ENCODE data around the gene STRIP1. TPM values are rescaled to one million over a fixed set of nuclear protein-coding genes. Genes with fewer than 3 reads are reported as not detected.
A peak's percentile ranks its signal among the peaks of the same experiment; 100 is the strongest.

STRIP1 gene
- polyA plus RNA-seq, 4 donors = 15.1 to 31.3 (median 18.3) TPM

- no peak for FAIRE-seq
- Histone ChIP-seq H3K36me3 (ENCODE audit: control insufficient read depth in 3 of 3, insufficient read depth in 2 of 3, low read depth in 1 of 3, low read length in 3 of 3) (peaks cover 3 to 14% (median 9%) of the 10 kb centered on the region in 3 donors), H3K27ac (ENCODE audit: low read depth in 1 of 3, low read length in 2 of 3) (no peak overlapping the region), H3K27me3 (ENCODE audit: control insufficient read depth in 3 of 3, insufficient read depth in 3 of 3, low read length in 3 of 3) (no peaks in the 10 kb centered on the region), H3K4me3 (ENCODE audit: low read depth in 1 of 3, low read length in 3 of 3) (no peak overlapping the region), H3K9me3 (ENCODE audit: control insufficient read depth in 2 of 2, insufficient read depth in 1 of 2, low read depth in 1 of 2, low read length in 1 of 2) (no peaks in the 10 kb centered on the region), H3K4me1 (ENCODE audit: control insufficient read depth in 3 of 3, insufficient read depth in 2 of 3, low read depth in 1 of 3, low read length in 2 of 3) (peaks cover 5 to 18% (median 5%) of the 10 kb centered on the region in 3 donors)
- WGBS, 3 donors = 27 to 43% (median 32%) methylated on average over 3 of the region's 3 CpGs
- DNase-seq = no peak
These were observed 40.5 kb upstream of the STRIP1 start for GRCh38 chr1:109993885-109994284.

GRCh38 chr1:109994654-109995053 lies 39.8 kb upstream of the STRIP1 start:
- DNase-seq = no peak
- H3K27me3 ChIP-seq (ENCODE audit: control insufficient read depth in 3 of 3, insufficient read depth in 3 of 3, low read length in 3 of 3) = no peaks in the 10 kb centered on the region
- WGBS, 3 donors = 15 to 46% (median 40%) methylated on average over 1 of the region's 1 CpG
- peaks cover 2 to 18% (median 5%) of the 10 kb centered on the region in 3 donors for H3K4me1 ChIP-seq (ENCODE audit: control insufficient read depth in 3 of 3, insufficient read depth in 2 of 3, low read depth in 1 of 3, low read length in 2 of 3)
- H3K36me3 ChIP-seq (ENCODE audit: control insufficient read depth in 3 of 3, insufficient read depth in 2 of 3, low read depth in 1 of 3, low read length in 3 of 3) = peaks cover 3 to 13% (median 9%) of the 10 kb centered on the region in 3 donors
- H3K4me3 ChIP-seq (ENCODE audit: low read depth in 1 of 3, low read length in 3 of 3) = no peak overlapping the region
- no peak overlapping the region for H3K27ac ChIP-seq (ENCODE audit: low read depth in 1 of 3, low read length in 2 of 3)
- H3K9me3 ChIP-seq (ENCODE audit: control insufficient read depth in 2 of 2, insufficient read depth in 1 of 2, low read depth in 1 of 2, low read length in 1 of 2) = no peaks in the 10 kb centered on the region
- FAIRE-seq = no peak

- FAIRE-seq = no peak
- H3K4me1 ChIP-seq (ENCODE audit: control insufficient read depth in 3 of 3, insufficient read depth in 2 of 3, low read depth in 1 of 3, low read length in 2 of 3) = peaks cover 0 to 12% (median 4%) of the 10 kb centered on the region in 3 donors
These were observed 38.9 kb upstream of the STRIP1 start for GRCh38 chr1:109995536-109995935.

GRCh38 chr1:109996476-109996875 lies 37.9 kb upstream of the STRIP1 start:
- no peak for DNase-seq
- no peak overlapping the region for H3K27ac ChIP-seq (ENCODE audit: low read depth in 1 of 3, low read length in 2 of 3)
- no peak overlapping the region for H3K4me3 ChIP-seq (ENCODE audit: low read depth in 1 of 3, low read length in 3 of 3)
- peaks cover 0 to 8% (median 1%) of the 10 kb centered on the region in 3 donors for H3K4me1 ChIP-seq (ENCODE audit: control insufficient read depth in 3 of 3, insufficient read depth in 2 of 3, low read depth in 1 of 3, low read length in 2 of 3)
- FAIRE-seq = no peak
- H3K36me3 ChIP-seq (ENCODE audit: control insufficient read depth in 3 of 3, insufficient read depth in 2 of 3, low read depth in 1 of 3, low read length in 3 of 3) = peaks cover 3 to 13% (median 7%) of the 10 kb centered on the region in 3 donors
- WGBS, 3 donors = 83 to 91% (median 86%) methylated on average over 5 of the region's 5 CpGs
- no peaks in the 10 kb centered on the region for H3K27me3 ChIP-seq (ENCODE audit: control insufficient read depth in 3 of 3, insufficient read depth in 3 of 3, low read length in 3 of 3)
- no peaks in the 10 kb centered on the region for H3K9me3 ChIP-seq (ENCODE audit: control insufficient read depth in 2 of 2, insufficient read depth in 1 of 2, low read depth in 1 of 2, low read length in 1 of 2)

More at GRCh38 chr1:109995536-109995935, 38.9 kb upstream of the STRIP1 start:
- Histone ChIP-seq H3K9me3 (ENCODE audit: control insufficient read depth in 2 of 2, insufficient read depth in 1 of 2, low read depth in 1 of 2, low read length in 1 of 2) (no peaks in the 10 kb centered on the region), H3K36me3 (ENCODE audit: control insufficient read depth in 3 of 3, insufficient read depth in 2 of 3, low read depth in 1 of 3, low read length in 3 of 3) (peaks cover 3 to 13% (median 10%) of the 10 kb centered on the region in 3 donors), H3K27ac (ENCODE audit: low read depth in 1 of 3, low read length in 2 of 3) (no peak overlapping the region), H3K27me3 (ENCODE audit: control insufficient read depth in 3 of 3, insufficient read depth in 3 of 3, low read length in 3 of 3) (no peaks in the 10 kb centered on the region), H3K4me3 (ENCODE audit: low read depth in 1 of 3, low read length in 3 of 3) (no peak overlapping the region)
- 82 to 100% (median 94%) methylated on average over 2 of the region's 2 CpGs for whole genome bisulfite sequencing, 3 donors
- no peak for DNase-seq

- Histone ChIP-seq H3K9me3 (ENCODE audit: control insufficient read depth in 2 of 2, insufficient read depth in 1 of 2, low read depth in 1 of 2, low read length in 1 of 2) (no peaks in the 10 kb centered on the region), H3K36me3 (ENCODE audit: control insufficient read depth in 3 of 3, insufficient read depth in 2 of 3, low read depth in 1 of 3, low read length in 3 of 3) (peaks cover 3 to 13% (median 5%) of the 10 kb centered on the region in 3 donors), H3K4me3 (ENCODE audit: low read depth in 1 of 3, low read length in 3 of 3) (no peak overlapping the region), H3K4me1 (ENCODE audit: control insufficient read depth in 3 of 3, insufficient read depth in 2 of 3, low read depth in 1 of 3, low read length in 2 of 3) (peaks cover 0 to 8% (median 0%) of the 10 kb centered on the region in 3 donors), H3K27ac (ENCODE audit: low read depth in 1 of 3, low read length in 2 of 3) (no peak overlapping the region), H3K27me3 (ENCODE audit: control insufficient read depth in 3 of 3, insufficient read depth in 3 of 3, low read length in 3 of 3) (no peaks in the 10 kb centered on the region)
- no peak for DNase-seq
- 82 to 85% (median 83%) methylated on average over 7 of the region's 7 CpGs for WGBS, 3 donors
- FAIRE-seq = no peak
These were observed 37.1 kb upstream of the STRIP1 start for GRCh38 chr1:109997204-109997866.

- no peak overlapping the region for H3K4me3 ChIP-seq (ENCODE audit: low read depth in 1 of 3, low read length in 3 of 3)
- H3K27ac ChIP-seq (ENCODE audit: low read depth in 1 of 3, low read length in 2 of 3) = no peak overlapping the region
- H3K4me1 ChIP-seq (ENCODE audit: control insufficient read depth in 3 of 3, insufficient read depth in 2 of 3, low read depth in 1 of 3, low read length in 2 of 3) = peaks cover 0 to 8% (median 3%) of the 10 kb centered on the region in 3 donors
- no peaks in the 10 kb centered on the region for H3K9me3 ChIP-seq (ENCODE audit: control insufficient read depth in 2 of 2, insufficient read depth in 1 of 2, low read depth in 1 of 2, low read length in 1 of 2)
- FAIRE-seq = no peak
- H3K36me3 ChIP-seq (ENCODE audit: control insufficient read depth in 3 of 3, insufficient read depth in 2 of 3, low read depth in 1 of 3, low read length in 3 of 3) = peaks cover 3 to 13% (median 5%) of the 10 kb centered on the region in 3 donors
- no peak for DNase-seq
- H3K27me3 ChIP-seq (ENCODE audit: control insufficient read depth in 3 of 3, insufficient read depth in 3 of 3, low read length in 3 of 3) = no peaks in the 10 kb centered on the region
These were observed 36.6 kb upstream of the STRIP1 start for GRCh38 chr1:109997867-109998229.

- peak overlapping the region in 1 of 3 donors; percentile 88 for H3K27ac ChIP-seq (ENCODE audit: low read depth in 1 of 3, low read length in 2 of 3)
These were observed 31.7 kb upstream of the STRIP1 start for GRCh38 chr1:110002695-110003094.

GRCh38 chr1:110003747-110004428 lies 30.5 kb upstream of the STRIP1 start:
- no peaks in the 10 kb centered on the region for H3K9me3 ChIP-seq (ENCODE audit: control insufficient read depth in 2 of 2, insufficient read depth in 1 of 2, low read depth in 1 of 2, low read length in 1 of 2)
- DNase-seq (peak; percentile 90 to 97), FAIRE-seq (no peak)
- H3K27ac ChIP-seq (ENCODE audit: low read depth in 1 of 3, low read length in 2 of 3) = peak overlapping the region; percentile 28 to 88 (median 85)
- peaks cover 2 to 25% (median 6%) of the 10 kb centered on the region in 3 donors for H3K4me1 ChIP-seq (ENCODE audit: control insufficient read depth in 3 of 3, insufficient read depth in 2 of 3, low read depth in 1 of 3, low read length in 2 of 3)
- WGBS, 3 donors = 2 to 13% (median 10%) methylated on average over 8 of the region's 8 CpGs
- H3K4me3 ChIP-seq (ENCODE audit: low read depth in 1 of 3, low read length in 3 of 3) = peak overlapping the region in 1 of 3 donors; percentile 14
- peaks cover under 1 to 6% (median 4%) of the 10 kb centered on the region in 3 donors for H3K36me3 ChIP-seq (ENCODE audit: control insufficient read depth in 3 of 3, insufficient read depth in 2 of 3, low read depth in 1 of 3, low read length in 3 of 3)
- H3K27me3 ChIP-seq (ENCODE audit: control insufficient read depth in 3 of 3, insufficient read depth in 3 of 3, low read length in 3 of 3) = no peaks in the 10 kb centered on the region

More at GRCh38 chr1:110002695-110003094, 31.7 kb upstream of the STRIP1 start:
- Histone ChIP-seq H3K4me1 (ENCODE audit: control insufficient read depth in 3 of 3, insufficient read depth in 2 of 3, low read depth in 1 of 3, low read length in 2 of 3) (peaks cover 2 to 25% (median 6%) of the 10 kb centered on the region in 3 donors), H3K9me3 (ENCODE audit: control insufficient read depth in 2 of 2, insufficient read depth in 1 of 2, low read depth in 1 of 2, low read length in 1 of 2) (no peaks in the 10 kb centered on the region), H3K36me3 (ENCODE audit: control insufficient read depth in 3 of 3, insufficient read depth in 2 of 3, low read depth in 1 of 3, low read length in 3 of 3) (peaks cover 0 to 6% (median 3%) of the 10 kb centered on the region in 3 donors), H3K27me3 (ENCODE audit: control insufficient read depth in 3 of 3, insufficient read depth in 3 of 3, low read length in 3 of 3) (no peaks in the 10 kb centered on the region), H3K4me3 (ENCODE audit: low read depth in 1 of 3, low read length in 3 of 3) (no peak overlapping the region)
- no peak for FAIRE-seq
- 71 to 88% (median 85%) methylated on average over 1 of the region's 1 CpG for WGBS, 3 donors
- no peak for DNase-seq

Data from small intestine (tissue), 7 donors.